Retinal pigment epithelial cell (primary cell): Measurements from ENCODE around the gene MBNL1.
A peak's percentile ranks its signal among the peaks of the same experiment; 100 is the strongest.

ENCODE experiments used
- DNase-seq: peaks from one replicate; pipeline ENCODE4 v3.0.0-alpha.2; 2010; ENCODE audit warnings: low read depth
- H3K4me3 ChIP-seq: 2 replicates; pipeline ENCODE4 v1.5.1; 2011; ENCODE audit warnings: mild to moderate bottlenecking, low read length, control low read depth, moderate library complexity
- TF ChIP-seq, protein P1 (sequence below): conservative IDR thresholded peaks from 2 replicates; pipeline ENCODE4 v1.5.1; 2011; ENCODE audit warnings: low read depth, low read length, control low read depth, inconsistent platforms

Gene MBNL1

DNA sequence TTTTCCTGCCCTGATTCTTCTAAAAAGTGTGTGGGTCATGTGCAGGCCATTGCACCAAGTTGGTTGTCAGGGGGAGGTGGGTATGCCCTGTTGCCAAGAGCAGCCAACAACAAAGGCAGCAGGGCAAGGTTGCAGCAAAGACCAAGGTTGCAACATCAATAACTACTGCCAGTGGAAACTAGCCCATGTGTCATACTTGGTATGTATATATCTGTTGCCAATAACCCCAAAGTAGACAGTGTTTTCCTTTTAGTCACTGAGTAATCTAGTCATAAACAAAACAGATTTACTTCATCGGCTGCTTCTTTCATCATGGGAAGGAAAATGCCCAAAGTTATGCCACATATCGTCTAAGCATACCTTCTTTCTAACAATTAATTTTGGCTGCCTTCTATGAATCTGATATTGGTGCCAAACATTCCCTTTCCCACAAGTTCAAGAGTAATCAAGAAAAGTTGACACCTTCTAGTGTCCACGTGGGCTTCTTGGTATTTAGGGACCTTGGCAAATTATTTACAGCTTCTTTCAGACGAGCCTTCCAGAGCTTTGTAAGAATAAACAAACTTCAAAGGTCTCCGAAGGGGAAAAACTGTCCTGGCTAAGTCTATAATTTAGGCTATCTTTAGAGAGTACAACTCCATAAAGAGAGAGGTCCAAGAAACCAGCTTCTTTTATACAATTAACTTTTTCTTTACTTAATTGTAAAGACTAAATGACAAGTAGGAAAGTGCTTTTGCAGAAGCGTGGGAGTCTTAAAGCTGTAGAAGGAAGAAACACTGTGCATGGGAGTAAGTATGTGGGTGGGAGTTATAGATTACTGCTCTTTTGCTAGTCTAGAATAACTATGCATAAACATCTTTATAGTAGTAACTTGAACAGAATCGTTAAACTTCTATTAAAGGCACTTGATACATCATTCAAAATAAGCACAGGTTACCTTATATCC lies 10.0 kb upstream of the MBNL1 start:
- no peak overlapping the region for H3K4me3 ChIP-seq
- TF ChIP-seq, protein P1, sequence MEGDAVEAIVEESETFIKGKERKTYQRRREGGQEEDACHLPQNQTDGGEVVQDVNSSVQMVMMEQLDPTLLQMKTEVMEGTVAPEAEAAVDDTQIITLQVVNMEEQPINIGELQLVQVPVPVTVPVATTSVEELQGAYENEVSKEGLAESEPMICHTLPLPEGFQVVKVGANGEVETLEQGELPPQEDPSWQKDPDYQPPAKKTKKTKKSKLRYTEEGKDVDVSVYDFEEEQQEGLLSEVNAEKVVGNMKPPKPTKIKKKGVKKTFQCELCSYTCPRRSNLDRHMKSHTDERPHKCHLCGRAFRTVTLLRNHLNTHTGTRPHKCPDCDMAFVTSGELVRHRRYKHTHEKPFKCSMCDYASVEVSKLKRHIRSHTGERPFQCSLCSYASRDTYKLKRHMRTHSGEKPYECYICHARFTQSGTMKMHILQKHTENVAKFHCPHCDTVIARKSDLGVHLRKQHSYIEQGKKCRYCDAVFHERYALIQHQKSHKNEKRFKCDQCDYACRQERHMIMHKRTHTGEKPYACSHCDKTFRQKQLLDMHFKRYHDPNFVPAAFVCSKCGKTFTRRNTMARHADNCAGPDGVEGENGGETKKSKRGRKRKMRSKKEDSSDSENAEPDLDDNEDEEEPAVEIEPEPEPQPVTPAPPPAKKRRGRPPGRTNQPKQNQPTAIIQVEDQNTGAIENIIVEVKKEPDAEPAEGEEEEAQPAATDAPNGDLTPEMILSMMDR, result no peak
- peak; percentile 96 for DNase-seq

DNA sequence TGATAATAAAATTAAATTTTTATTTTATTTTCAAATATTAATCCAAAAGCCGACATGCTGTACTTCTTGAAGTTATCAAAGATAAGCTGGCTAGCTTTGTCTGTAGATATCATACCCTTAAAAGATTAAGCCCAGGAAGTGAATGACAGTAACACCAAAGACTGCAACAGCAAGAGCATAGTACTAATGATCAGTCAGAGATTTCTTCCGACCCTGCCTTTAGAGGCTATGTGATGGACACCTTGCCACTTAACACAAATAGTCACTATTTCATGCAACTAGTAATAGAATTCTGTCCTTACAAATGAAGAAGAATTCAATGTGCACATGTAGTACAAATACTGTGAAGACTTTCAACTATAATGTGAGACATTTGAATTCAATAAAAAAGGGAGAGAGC lies 9.3 kb upstream of the MBNL1 start:
- TF ChIP-seq, protein P1, result no peak
- no peak for DNase-seq
- no peak overlapping the region for H3K4me3 ChIP-seq

DNA sequence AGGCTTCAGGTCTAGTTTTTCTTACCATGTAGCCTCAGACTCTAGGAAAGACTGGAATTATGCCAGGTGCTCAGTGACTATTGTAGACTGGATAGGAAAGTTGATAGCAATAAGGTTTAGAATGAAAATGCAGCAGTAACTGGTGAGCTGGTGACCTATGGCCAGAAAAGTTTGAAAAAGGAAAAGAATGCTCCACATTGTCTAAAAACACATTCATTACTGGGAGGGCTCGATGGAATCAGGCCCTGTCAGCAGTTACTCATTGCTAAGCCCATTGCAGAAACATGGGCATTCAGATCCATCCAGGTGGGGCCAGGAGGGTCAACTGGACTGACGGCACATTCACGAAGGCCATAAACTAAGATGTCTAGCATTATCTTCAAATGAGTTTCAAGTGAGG lies 8.7 kb upstream of the MBNL1 start:
- no peak for DNase-seq
- H3K4me3 ChIP-seq, result no peak overlapping the region
- TF ChIP-seq, protein P1, result no peak

DNA sequence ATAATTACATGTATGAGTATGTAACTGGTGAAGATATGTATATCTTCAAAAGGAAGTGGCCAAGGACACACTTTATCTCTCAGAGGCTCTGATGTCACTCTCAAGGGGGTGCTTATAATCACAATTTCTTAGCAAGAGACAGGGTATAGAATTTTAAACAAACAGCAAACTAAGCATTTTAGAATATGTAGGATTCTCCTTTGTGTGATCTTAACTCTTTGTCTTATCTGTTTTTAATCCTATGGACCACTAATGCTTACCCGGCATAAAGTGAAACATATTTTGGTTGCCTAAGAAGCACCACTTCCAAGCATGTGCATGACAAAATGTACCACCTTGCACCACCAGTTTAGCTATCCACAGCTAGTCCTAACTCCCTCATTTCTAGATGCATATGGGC lies 8.2 kb upstream of the MBNL1 start:
- DNase-seq, result no peak
- TF ChIP-seq, protein P1, result no peak
- H3K4me3 ChIP-seq, result no peak overlapping the region

DNA sequence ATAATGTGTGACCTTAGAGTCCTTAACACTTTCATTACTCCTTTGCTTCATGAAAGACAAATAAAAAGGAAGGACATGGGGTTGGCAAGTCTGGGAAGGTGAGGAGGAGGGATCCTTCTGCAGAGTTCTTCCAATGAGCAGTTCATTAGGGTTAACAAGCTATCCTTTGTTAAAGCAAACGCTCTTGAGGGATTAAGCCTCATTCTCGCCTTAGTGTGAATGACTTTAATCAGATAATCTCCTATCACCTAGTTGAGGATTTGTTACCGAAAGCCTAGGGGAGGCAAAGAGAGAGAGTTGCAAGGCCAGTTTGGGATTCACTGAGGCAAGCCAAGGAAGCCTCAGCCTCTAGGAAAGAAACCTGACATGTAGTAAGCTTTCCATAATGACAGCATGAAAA lies 7.4 kb upstream of the MBNL1 start:
- DNase-seq, result no peak
- TF ChIP-seq, protein P1, result no peak

DNA sequence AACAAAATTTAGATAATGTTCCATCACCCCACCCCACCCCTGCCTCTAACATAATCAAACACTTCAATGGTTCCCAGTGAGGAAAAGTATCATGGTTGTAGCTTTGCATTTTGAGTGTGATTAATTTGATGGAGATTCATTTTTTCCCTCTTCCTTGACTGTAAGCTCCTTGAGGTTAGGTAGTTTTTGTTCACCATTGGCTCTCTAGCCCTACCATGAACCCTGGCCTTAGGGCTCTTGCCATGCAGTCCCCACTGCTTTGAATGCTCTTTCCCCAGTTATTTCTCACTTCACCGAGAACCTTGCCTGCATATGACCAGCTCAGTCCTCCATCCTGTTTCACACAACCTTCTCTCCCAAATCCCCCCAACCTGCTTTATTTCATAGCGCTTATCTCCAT lies 5.0 kb upstream of the MBNL1 start:
- no peak for DNase-seq
- TF ChIP-seq, protein P1, result no peak
- H3K4me3 ChIP-seq, result no peak overlapping the region

More for the DNA sequence above, 7.4 kb upstream of the MBNL1 start:
- H3K4me3 ChIP-seq, result no peak overlapping the region

DNA sequence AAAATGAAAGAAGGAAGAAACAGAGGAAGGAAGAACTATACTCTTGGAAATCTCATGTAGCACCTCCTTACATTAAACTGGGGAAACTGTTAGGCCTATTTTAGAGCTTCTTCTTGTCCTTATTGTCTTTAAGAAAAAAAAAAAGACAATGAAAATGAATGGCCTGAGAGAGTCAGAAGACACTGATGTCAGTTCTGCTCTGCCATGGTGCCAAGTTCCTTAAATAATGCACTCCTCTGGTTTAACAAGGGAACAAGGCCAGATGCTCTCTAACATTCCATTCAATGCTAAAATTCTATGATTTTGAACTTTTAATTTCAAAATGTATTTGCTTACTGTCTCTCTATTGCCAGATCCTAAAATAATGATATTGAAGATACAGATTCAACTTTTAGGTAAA lies 4.4 kb upstream of the MBNL1 start:
- no peak overlapping the region for H3K4me3 ChIP-seq
- DNase-seq, result no peak
- TF ChIP-seq, protein P1, result no peak
